Karpas-422 (cell line): ENCODE measurements around the gene SPTBN4. TPM values are rescaled to one million over a fixed set of nuclear protein-coding genes. Genes with fewer than 3 reads are reported as not detected.
"Not testable (repeated sequence)": the region's sequence is repeated elsewhere in the genome, so short reads cannot be mapped to it uniquely, and the experiment has no call there.

ENCODE experiments used
- DNase-seq: peaks from one replicate; pipeline ENCODE4 v3.0.0-alpha.2; 2015
- H2AFZ ChIP-seq: fragments of 200-600 bp; sonication (generic); 2 replicates; pipeline ENCODE4 v1.6.1; 2014; ENCODE audit warnings: antibody characterized with exemption, low read length, mixed read lengths
- H3K27ac ChIP-seq: fragments of 200-600 bp; sonication (generic); 2 replicates; pipeline ENCODE4 v1.5.1; 2014; ENCODE audit warnings: mild to moderate bottlenecking, low read length, moderate library complexity
- H3K27me3 ChIP-seq: fragments of 200-600 bp; sonication (generic); 2 replicates; pipeline ENCODE4 v1.6.1; 2014; ENCODE audit warnings: low read length, mixed read lengths
- H3K36me3 ChIP-seq: fragments of 200-600 bp; sonication (generic); 2 replicates; pipeline ENCODE4 v1.6.1; 2014; ENCODE audit warnings: low read length, mixed read lengths; ENCODE audit not compliant: insufficient read depth
- H3K4me1 ChIP-seq: fragments of 200-600 bp; sonication (generic); 2 replicates; pipeline ENCODE4 v1.6.1; 2014; ENCODE audit warnings: mild to moderate bottlenecking, low read length, mixed read lengths
- H3K4me2 ChIP-seq: fragments of 200-600 bp; sonication (generic); 2 replicates; pipeline ENCODE4 v1.6.1; 2014; ENCODE audit warnings: low read length, low read depth, mild to moderate bottlenecking; ENCODE audit not compliant: poor library complexity, severe bottlenecking
- H3K4me3 ChIP-seq: fragments of 200-600 bp; sonication (generic); 2 replicates; pipeline ENCODE4 v1.5.1; 2014; ENCODE audit warnings: mild to moderate bottlenecking, antibody characterized with exemption, low read length, mixed read lengths
- H3K79me2 ChIP-seq: fragments of 200-600 bp; sonication (generic); 2 replicates; pipeline ENCODE4 v1.6.1; 2014; ENCODE audit warnings: mild to moderate bottlenecking, low read length, mixed read lengths
- H3K9ac ChIP-seq: fragments of 200-600 bp; sonication (generic); 2 replicates; pipeline ENCODE4 v1.6.0; 2014; ENCODE audit warnings: low read length
- H3K9me2 ChIP-seq: fragments of 200-600 bp; sonication (generic), shearing (Covaris generic); replicated peaks from 2 replicates; pipeline ENCODE4 v1.6.0; 2014; ENCODE audit warnings: mild to moderate bottlenecking, low read length, moderate library complexity; ENCODE audit not compliant: insufficient read depth
- H3K9me3 ChIP-seq: fragments of 300-700, 200-600 bp; sonication (generic); 2 replicates; pipeline ENCODE4 v1.6.1; 2014; ENCODE audit warnings: low read length, mixed read lengths
- H4K20me1 ChIP-seq: fragments of 200-600 bp; sonication (generic); 2 replicates; pipeline ENCODE4 v1.6.1; 2014; ENCODE audit warnings: mild to moderate bottlenecking, antibody characterized with exemption, low read length, low read depth; ENCODE audit not compliant: insufficient read depth
- total RNA-seq: library from RNA; depleted of rRNA; stranded (reverse); fragments of >200 nt; shearing (Covaris generic); gene quantifications from 2 replicates; pipeline ENCODE4 v1.2.3, GENCODE V29; 2014; ENCODE audit warnings: low replicate concordance

SPTBN4 gene
- total RNA-seq, 1 experiment from 2014 or later: 1.0 TPM

- Histone ChIP-seq H3K9me2 (no peaks in the 10 kb centered on the region), H3K27me3 (no peaks in the 10 kb centered on the region), H3K27ac (no peak overlapping the region), H3K36me3 (no peaks in the 10 kb centered on the region), H3K4me1 (peaks cover 12% of the 10 kb centered on the region), H3K9me3 (no peaks in the 10 kb centered on the region), H3K9ac (peak overlapping the region; percentile 54), H3K4me3 (peak overlapping the region; percentile 69), H3K79me2 (no peaks in the 10 kb centered on the region), H2AFZ (peak overlapping the region; percentile 97), H3K4me2 (peak overlapping the region; percentile 83), H4K20me1 (no peaks in the 10 kb centered on the region)
- no peak for DNase-seq
These were observed 1.7 kb upstream of the SPTBN4 start for GRCh38 chr19:40465025-40465556.

DNA sequence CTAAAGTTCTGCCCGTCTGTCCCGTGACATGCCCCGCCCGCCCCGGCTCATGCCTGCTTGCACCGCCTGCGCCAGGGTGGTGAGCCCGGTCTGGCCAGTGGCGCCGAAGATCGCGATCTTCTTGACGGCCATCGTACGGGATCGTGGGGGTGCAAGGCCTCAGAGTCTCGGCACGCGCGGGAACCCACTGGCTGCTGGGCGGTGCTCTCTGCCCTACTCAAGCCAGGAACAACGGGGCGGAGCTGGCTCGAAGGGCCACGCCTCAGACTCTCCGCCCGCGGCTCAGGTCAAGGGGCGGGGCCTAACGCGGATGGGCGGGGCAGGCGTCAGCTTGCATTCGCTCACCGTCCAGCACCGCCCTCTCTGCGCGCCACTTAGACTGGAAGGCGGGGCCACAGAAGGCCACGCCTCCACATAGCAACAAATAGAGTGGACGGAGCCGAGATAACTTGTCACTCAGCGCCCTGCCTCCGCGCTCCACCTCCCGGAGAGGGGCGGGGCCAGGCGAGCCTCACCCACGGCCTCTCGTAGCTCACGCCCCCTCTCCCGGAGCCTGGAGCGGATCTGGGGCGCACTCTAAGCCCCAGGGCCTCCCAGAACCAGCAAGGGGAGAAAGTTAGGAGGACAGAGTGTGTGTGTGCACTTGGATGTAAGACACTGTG, 1.1 kb upstream of the SPTBN4 start, which contains the start of gene BLVRB:
BLVRB (minus strand) TSS at position 189 of the 662 bp plus-strand sequence; CDS start at position 132, 57 bp downstream.
- Histone ChIP-seq H3K4me3 (peak within 1 kb of the TSS; percentile 69), H3K79me2 (no peaks in the 10 kb centered on the region)

GRCh38 chr19:40466219-40466984, 399 bp upstream of the SPTBN4 start:
- Histone ChIP-seq H3K4me3 (peak overlapping the region; percentile 48; the same call in 1 of the 2 replicates), H3K4me1 (peaks cover 12% of the 10 kb centered on the region), H3K27me3 (no peaks in the 10 kb centered on the region), H3K9ac (peak overlapping the region; percentile 38), H4K20me1 (no peaks in the 10 kb centered on the region), H3K36me3 (no peaks in the 10 kb centered on the region), H3K9me2 (no peaks in the 10 kb centered on the region), H2AFZ (no peak overlapping the region; the same call in 1 of the 2 replicates), H3K79me2 (no peaks in the 10 kb centered on the region), H3K4me2 (peak overlapping the region; percentile 58), H3K9me3 (no peaks in the 10 kb centered on the region), H3K27ac (no peak overlapping the region)
- DNase-seq: no peak

More for the DNA sequence above, 1.1 kb upstream of the SPTBN4 start, which contains the start of gene BLVRB:
- H4K20me1 ChIP-seq: no peaks in the 10 kb centered on the region
- peak within 1 kb of the TSS; percentile 97 for H2AFZ ChIP-seq
- H3K4me2 ChIP-seq: peak within 1 kb of the TSS; percentile 83
- H3K27me3 ChIP-seq: no peaks in the 10 kb centered on the region
- H3K9me2 ChIP-seq: no peaks in the 10 kb centered on the region
- H3K9ac ChIP-seq: peak within 1 kb of the TSS; percentile 54
- peaks cover 12% of the 10 kb centered on the region for H3K4me1 ChIP-seq
- H3K9me3 ChIP-seq: no peaks in the 10 kb centered on the region
- H3K27ac ChIP-seq: no peak within 1 kb of the TSS
- H3K36me3 ChIP-seq: no peaks in the 10 kb centered on the region
- peak; percentile 99 for DNase-seq

- Histone ChIP-seq H3K9me3 (no peaks in the 10 kb centered on the region), H2AFZ (no peak overlapping the region), H3K9me2 (no peaks in the 10 kb centered on the region), H3K27me3 (no peaks in the 10 kb centered on the region), H3K36me3 (no peaks in the 10 kb centered on the region), H3K9ac (no peak overlapping the region), H3K4me1 (peaks cover 12% of the 10 kb centered on the region), H3K79me2 (no peaks in the 10 kb centered on the region), H3K4me2 (no peak overlapping the region), H3K4me3 (no peak overlapping the region), H4K20me1 (no peaks in the 10 kb centered on the region), H3K27ac (no peak overlapping the region)
- DNase-seq: no peak
These were observed 2.2 kb downstream of the SPTBN4 start for GRCh38 chr19:40469011-40469410.

DNA sequence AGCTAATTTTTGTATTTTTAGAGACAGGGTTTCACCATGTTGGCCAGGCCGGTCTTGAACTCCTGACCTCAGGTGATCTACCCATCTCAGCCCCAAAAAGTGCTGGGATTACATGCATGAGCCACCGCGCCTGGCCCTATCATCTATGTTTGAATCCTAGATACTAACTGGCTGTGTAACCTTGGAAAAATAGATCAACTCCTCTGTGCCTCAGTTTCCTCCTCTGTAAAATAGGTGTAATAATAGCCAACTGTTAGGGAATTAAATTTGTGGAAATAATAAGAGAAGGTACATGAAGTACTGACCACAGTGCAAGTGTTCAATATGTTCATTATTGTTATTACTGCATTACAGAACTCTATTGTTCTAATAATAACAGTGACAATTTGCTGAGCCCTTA, 4.3 kb downstream of the SPTBN4 start:
- Histone ChIP-seq H3K79me2 (no peaks in the 10 kb centered on the region), H3K4me2 (no peak overlapping the region), H3K9ac (no peak overlapping the region), H2AFZ (no peak overlapping the region), H3K4me3 (no peak overlapping the region), H4K20me1 (no peaks in the 10 kb centered on the region), H3K4me1 (peaks cover 4% of the 10 kb centered on the region), H3K9me2 (no peaks in the 10 kb centered on the region), H3K36me3 (no peaks in the 10 kb centered on the region), H3K27ac (no peak overlapping the region), H3K9me3 (no peaks in the 10 kb centered on the region), H3K27me3 (no peaks in the 10 kb centered on the region)
- DNase-seq: no peak

GRCh38 chr19:40472516-40472915, 5.7 kb downstream of the SPTBN4 start:
- Histone ChIP-seq H3K79me2 (no peaks in the 10 kb centered on the region), H3K9ac (no peak overlapping the region), H3K27me3 (no peaks in the 10 kb centered on the region), H3K9me3 (no peaks in the 10 kb centered on the region), H3K4me2 (no peak overlapping the region), H3K27ac (no peak overlapping the region), H2AFZ (no peak overlapping the region), H3K36me3 (no peaks in the 10 kb centered on the region), H3K4me1 (no peaks in the 10 kb centered on the region), H3K9me2 (no peaks in the 10 kb centered on the region), H3K4me3 (no peak overlapping the region), H4K20me1 (no peaks in the 10 kb centered on the region)
- DNase-seq: no peak

DNA sequence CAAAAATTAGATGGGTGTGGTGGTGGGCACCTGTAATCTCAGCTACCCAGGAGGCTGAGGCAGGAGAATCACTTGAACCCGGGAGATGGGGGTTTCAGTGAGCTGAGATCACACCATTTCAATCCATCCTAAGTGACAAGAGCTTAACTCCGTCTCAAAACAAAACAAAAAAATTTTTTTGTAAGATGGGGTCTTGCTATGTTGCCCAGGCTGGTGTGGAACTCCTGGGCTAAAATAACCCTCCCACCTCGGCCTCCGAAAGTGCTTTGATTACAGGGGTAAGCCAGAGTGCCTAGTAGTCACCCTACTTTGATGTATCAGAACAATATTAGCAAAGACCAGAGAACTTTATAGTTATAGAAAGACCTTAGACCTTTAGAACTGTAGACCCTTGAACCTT, 7.9 kb downstream of the SPTBN4 start:
- H3K4me2 ChIP-seq: no peak overlapping the region
- H3K27me3 ChIP-seq: no peaks in the 10 kb centered on the region
- H3K27ac ChIP-seq: no peak overlapping the region
- no peak overlapping the region for H3K9ac ChIP-seq
- H2AFZ ChIP-seq: no peak overlapping the region
- H4K20me1 ChIP-seq: no peaks in the 10 kb centered on the region
- no peaks in the 10 kb centered on the region for H3K9me2 ChIP-seq
- H3K79me2 ChIP-seq: no peaks in the 10 kb centered on the region
- no peak for DNase-seq
- H3K4me3 ChIP-seq: no peak overlapping the region
- no peaks in the 10 kb centered on the region for H3K4me1 ChIP-seq
- no peaks in the 10 kb centered on the region for H3K9me3 ChIP-seq
- H3K36me3 ChIP-seq: no peaks in the 10 kb centered on the region

- H3K9me3 ChIP-seq, H4K20me1 ChIP-seq, H2AFZ ChIP-seq, H3K79me2 ChIP-seq, H3K27me3 ChIP-seq, H3K36me3 ChIP-seq, H3K4me2 ChIP-seq, H3K4me3 ChIP-seq, H3K9ac ChIP-seq, H3K27ac ChIP-seq, H3K9me2 ChIP-seq, DNase-seq, H3K4me1 ChIP-seq: not testable (repeated sequence)
These were observed 9.3 kb downstream of the SPTBN4 start for GRCh38 chr19:40475878-40476644.
